IMR-90 (cell line): Measurements from ENCODE around the gene ADD2. TPM values are rescaled to one million over a fixed set of nuclear protein-coding genes. Genes with fewer than 3 reads are reported as not detected.

Experiments used
- ATAC-seq: fragments of 200-7000 bp; cut with Tn5 transposase; 2 replicates; pipeline ENCODE4 v1.9.1; 2020; ENCODE audit warnings: low read depth, mild to moderate bottlenecking, moderate library complexity
- BruUV-seq: library from RNA; stranded (reverse); fragments of 400-500 nt; replicated peaks from 2 replicates; lab custom pipeline; 2021; lab: Mats Ljungman, UMichigan
- CTCF ChIA-PET: fragments of 300-600 bp; formaldehyde crosslinking; extraction: SDS; loops from one replicate; lab custom pipeline; 2021; ENCODE audit warnings: antibody characterized with exemption; lab: Yijun Ruan, JAX
- POLR2A ChIA-PET: fragments of 300-600 bp; sonication (Branson Sonifier 250); formaldehyde crosslinking; loops from one replicate; lab custom pipeline; 2022; ENCODE audit warnings: antibody characterized with exemption; ENCODE audit not compliant: unreplicated experiment; lab: Charles Lee
- DNase-seq: peaks from one replicate; pipeline ENCODE4 v3.0.0; 2013
- H2AFZ ChIP-seq: replicated peaks from 2 replicates; pipeline ENCODE3; 2013; ENCODE audit warnings: low read length, mild to moderate bottlenecking; ENCODE audit not compliant: poor library complexity
- H2AK5ac ChIP-seq: 2 replicates; pipeline ENCODE4 v1.6.1; 2013; ENCODE audit warnings: low read depth, low read length, inconsistent platforms
- H2AK9ac ChIP-seq: replicated peaks from 2 replicates; pipeline ENCODE3; 2013; ENCODE audit warnings: mild to moderate bottlenecking, low read depth, low read length, moderate library complexity; ENCODE audit not compliant: poor library complexity
- H2BK120ac ChIP-seq: 2 replicates; pipeline ENCODE4 v1.6.1; 2013; ENCODE audit warnings: low read depth, low read length, inconsistent platforms
- H2BK15ac ChIP-seq: 3 replicates; pipeline ENCODE4 v1.6.1; 2013; ENCODE audit warnings: low read depth, low read length, inconsistent platforms
- H2BK20ac ChIP-seq: 2 replicates; pipeline ENCODE4 v1.6.1; 2013; ENCODE audit warnings: low read depth, mild to moderate bottlenecking, inconsistent platforms, low read length, moderate library complexity
- H2BK5ac ChIP-seq: 2 replicates; pipeline ENCODE4 v1.6.1; 2013; ENCODE audit warnings: mild to moderate bottlenecking, low read depth, low read length, inconsistent platforms; ENCODE audit not compliant: poor library complexity, severe bottlenecking
- H3K14ac ChIP-seq: replicated peaks from 2 replicates; pipeline ENCODE4 v1.6.1; 2013; ENCODE audit warnings: low read depth, low read length, inconsistent platforms
- H3K18ac ChIP-seq: 2 replicates; pipeline ENCODE4 v1.6.1; 2013; ENCODE audit warnings: low read depth, low read length, control low read depth
- H3K23ac ChIP-seq: 2 replicates; pipeline ENCODE4 v1.6.1; 2013; ENCODE audit warnings: low read depth, low read length, inconsistent platforms
- H3K27ac ChIP-seq: 2 replicates; pipeline ENCODE4 v1.5.1; 2013; ENCODE audit warnings: mild to moderate bottlenecking, control low read depth, low read length; ENCODE audit not compliant: insufficient read depth
- H3K27me3 ChIP-seq: 2 replicates; pipeline ENCODE4 v1.6.1; 2013; ENCODE audit warnings: low read length; ENCODE audit not compliant: control insufficient read depth, insufficient read depth
- H3K36me3 ChIP-seq: 2 replicates; pipeline ENCODE4 v1.6.1; 2013; ENCODE audit warnings: low read length, mixed read lengths; ENCODE audit not compliant: control insufficient read depth, insufficient read depth
- H3K4ac ChIP-seq: 2 replicates; pipeline ENCODE4 v1.6.1; 2013; ENCODE audit warnings: low read depth, low read length, inconsistent platforms
- H3K4me1 ChIP-seq: 2 replicates; pipeline ENCODE4 v1.6.1; 2013; ENCODE audit warnings: low read length, mixed read lengths; ENCODE audit not compliant: control insufficient read depth, insufficient read depth
- H3K4me2 ChIP-seq: 2 replicates; pipeline ENCODE4 v1.6.1; 2013; ENCODE audit warnings: low read depth, mild to moderate bottlenecking, control low read depth, low read length, moderate library complexity
- H3K4me3 ChIP-seq: 2 replicates; pipeline ENCODE4 v1.5.1; 2013; ENCODE audit warnings: low read depth, mild to moderate bottlenecking, control low read depth, low read length, moderate library complexity; ENCODE audit not compliant: insufficient read depth
- H3K56ac ChIP-seq: 2 replicates; pipeline ENCODE4 v1.6.1; 2013; ENCODE audit warnings: low read length, inconsistent platforms; ENCODE audit not compliant: insufficient read depth; ENCODE audit errors: extremely low read depth
- H3K79me1 ChIP-seq, 2 experiments: 2 replicates each; pipeline ENCODE4 v1.6.1; 2013; ENCODE audit warnings: low read length in 2 of 2, inconsistent platforms in 1 of 2, low read depth in 1 of 2
- H3K9ac ChIP-seq: 2 replicates; pipeline ENCODE4 v1.6.1; 2013; ENCODE audit warnings: low read depth, low read length, control low read depth
- H3K9me1 ChIP-seq: 2 replicates; pipeline ENCODE4 v1.6.1; 2013; ENCODE audit warnings: low read length, inconsistent platforms; ENCODE audit not compliant: insufficient read depth
- H3K9me3 ChIP-seq: 2 replicates; pipeline ENCODE4 v1.6.1; 2013; ENCODE audit warnings: low read length; ENCODE audit not compliant: control insufficient read depth, insufficient read depth
- H4K20me1 ChIP-seq: 2 replicates; pipeline ENCODE4 v1.6.1; 2013; ENCODE audit warnings: low read length, inconsistent platforms; ENCODE audit not compliant: insufficient read depth
- H4K5ac ChIP-seq: 2 replicates; pipeline ENCODE4 v1.6.1; 2013; ENCODE audit warnings: mild to moderate bottlenecking, low read depth, low read length, control low read depth
- H4K8ac ChIP-seq, 2 experiments: 2 replicates each; pipeline ENCODE4 v1.6.1; 2013; ENCODE audit warnings: low read depth in 2 of 2, low read length in 2 of 2, control low read depth in 1 of 2, inconsistent platforms in 1 of 2
- H4K91ac ChIP-seq: 2 replicates; pipeline ENCODE4 v1.6.1; 2013; ENCODE audit warnings: low read depth, low read length, inconsistent platforms; ENCODE audit not compliant: insufficient read depth
- CTCF ChIP-seq: conservative IDR thresholded peaks from 2 replicates; pipeline ENCODE4 v1.5.1; 2012; ENCODE audit warnings: mild to moderate bottlenecking, low read depth, low read length, improper control_type of control experiment
- MAFK ChIP-seq: IDR thresholded peaks from 2 replicates; pipeline ENCODE4 v1.6.1; 2012; ENCODE audit warnings: low read depth, low read length, improper control_type of control experiment
- MAZ ChIP-seq: IDR thresholded peaks from 2 replicates; pipeline ENCODE4 v1.6.1; 2012; ENCODE audit warnings: low read depth, mild to moderate bottlenecking, low read length, improper control_type of control experiment, moderate library complexity, borderline replicate concordance
- RCOR1 ChIP-seq: IDR thresholded peaks from 2 replicates; pipeline ENCODE4 v1.6.1; 2012; ENCODE audit warnings: mild to moderate bottlenecking, low read length, improper control_type of control experiment; ENCODE audit not compliant: insufficient replicate concordance
- RFX5 ChIP-seq: IDR thresholded peaks from 2 replicates; pipeline ENCODE4 v1.8.0; 2012; ENCODE audit warnings: low read depth, mild to moderate bottlenecking, low read length, moderate library complexity
- WGBS, 2 experiments: methylation state at CpG; one replicate each; pipeline versions ENCODE4 v1.1.5 to v1.1.7; 2013; ENCODE audit warnings: missing lambda C conversion rate in 2 of 2; ENCODE audit not compliant: insufficient read length in 1 of 2; ENCODE audit errors: extremely low coverage in 2 of 2; 5-methylcytosine and 5-hydroxymethylcytosine counted together
- dilution Hi-C: fragments of 300-500 bp; cut with HindIII; formaldehyde crosslinking; loops from one replicate; pipeline ENCODE4 v1.14.3; 2018; ENCODE audit warnings: low sequenced_read_pairs; ENCODE audit not compliant: unreplicated experiment
- in situ Hi-C: fragments of 300-500 bp; cut with MboI; formaldehyde crosslinking; loops from 3 replicates; pipeline ENCODE4 v1.14.3; 2019; ENCODE audit warnings: low sequenced_read_pairs, inconsistent platforms, mixed read lengths
- intact Hi-C: fragments of 100-400 bp; cut with micrococcal nuclease; formaldehyde crosslinking; loops from 2 replicates; pipeline ENCODE4 v1.10.0; 2022
- polyA plus RNA-seq, 3 experiments: library from polyadenylated mRNA; depleted of rRNA; stranded (reverse); fragments of >200 nt; gene quantifications; 2 replicates each; pipeline ENCODE4 v1.2.3, GENCODE V29; 2012; ENCODE audit warnings: low replicate concordance in 1 of 3
- total RNA-seq: library from RNA; depleted of rRNA; stranded (reverse); fragments of >200 nt; gene quantifications from 2 replicates; pipeline ENCODE4 v1.2.3, GENCODE V29; 2012
- TF ChIP-seq, protein P1 (sequence below): fragments of 150-350 bp; IDR thresholded peaks from 2 replicates; pipeline ENCODE4 v1.6.1; 2017; ENCODE audit warnings: mild to moderate bottlenecking, antibody characterized with exemption, low read length, low read depth

ADD2 gene
- total and polyA plus RNA-seq, 2 of the 4 experiments (the other 2 are of a cell fraction), result not detected

- BruUV-seq, result no TSS peak
- no peaks in the 10 kb centered on the region for H3K79me1 ChIP-seq
- no CpG with 5 or more reads among the region's 4 CpGs for WGBS, 2 experiments
- H3K18ac ChIP-seq, result no peak overlapping the region
- no peak overlapping the region for H2AFZ ChIP-seq
- ChIA-PET CTCF (no interaction called here), POLR2A (no interaction called here)
- H3K27me3 ChIP-seq, result no peaks in the 10 kb centered on the region
- no peaks in the 10 kb centered on the region for H3K36me3 ChIP-seq
- H2BK5ac ChIP-seq, result no peak overlapping the region
- H4K5ac ChIP-seq, result no peak overlapping the region
- no peak overlapping the region for H4K8ac ChIP-seq
- H4K91ac ChIP-seq, result no peak overlapping the region
- dilution Hi-C loops, result no loop called here
- no peak overlapping the region for H2BK120ac ChIP-seq
- H3K14ac ChIP-seq, result no peak overlapping the region
- H3K23ac ChIP-seq, result no peak overlapping the region
- in situ Hi-C loops, result no loop called here
- H4K20me1 ChIP-seq, result no peaks in the 10 kb centered on the region
- H3K56ac ChIP-seq, result no peak overlapping the region
- no peak overlapping the region for H2BK15ac ChIP-seq
- DNase-seq, result no peak
- no peaks in the 10 kb centered on the region for H3K4me1 ChIP-seq
- no peak overlapping the region for H3K4me2 ChIP-seq
- intact Hi-C loops, result no loop called here
- ATAC-seq, result no peak
- H3K9ac ChIP-seq, result no peak overlapping the region
- no peak for TF ChIP-seq RFX5
- TF ChIP-seq RCOR1, result no peak
- no peak for TF ChIP-seq MAZ
- TF ChIP-seq MAFK, result no peak
- TF ChIP-seq, protein P1, sequence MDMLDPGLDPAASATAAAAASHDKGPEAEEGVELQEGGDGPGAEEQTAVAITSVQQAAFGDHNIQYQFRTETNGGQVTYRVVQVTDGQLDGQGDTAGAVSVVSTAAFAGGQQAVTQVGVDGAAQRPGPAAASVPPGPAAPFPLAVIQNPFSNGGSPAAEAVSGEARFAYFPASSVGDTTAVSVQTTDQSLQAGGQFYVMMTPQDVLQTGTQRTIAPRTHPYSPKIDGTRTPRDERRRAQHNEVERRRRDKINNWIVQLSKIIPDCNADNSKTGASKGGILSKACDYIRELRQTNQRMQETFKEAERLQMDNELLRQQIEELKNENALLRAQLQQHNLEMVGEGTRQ, result no peak
- no peak for TF ChIP-seq CTCF
- H3K27ac ChIP-seq, result no peak overlapping the region
- no peak overlapping the region for H3K4me3 ChIP-seq
- H3K9me3 ChIP-seq, result no peaks in the 10 kb centered on the region
- H2AK9ac ChIP-seq, result no peak overlapping the region
- H3K9me1 ChIP-seq, result no peaks in the 10 kb centered on the region
- H2AK5ac ChIP-seq, result no peak overlapping the region
- no peak overlapping the region for H3K4ac ChIP-seq
- no peak overlapping the region for H2BK20ac ChIP-seq
Observed at GRCh38 chr2:70757360-70757759, 10.6 kb downstream of the ADD2 start.
